K562 (cell line): ENCODE measurements around the gene PARD6B. TPM values are rescaled to one million over a fixed set of nuclear protein-coding genes. Genes with fewer than 3 reads are reported as not detected.

Experiments used
- ATAC-seq: fragments of 200-7000 bp; cut with Tn5 transposase; 3 replicates; pipeline ENCODE4 v1.9.1; 2020; ENCODE audit warnings: moderate library complexity
- BruUV-seq: library from RNA; stranded (reverse); fragments of 400-500 nt; replicated peaks from 2 replicates; lab custom pipeline; 2021; lab: Mats Ljungman, UMichigan
- CTCF ChIA-PET: fragments of 300-600 bp; formaldehyde crosslinking; extraction: SDS; loops from one replicate; lab custom pipeline; 2021; ENCODE audit warnings: low intra/inter-chr PET ratio; lab: Yijun Ruan, JAX
- POLR2A ChIA-PET: fragments of 300-600, 350-650 bp; sonication (Branson Sonifier 250); formaldehyde crosslinking; extraction: SDS; loops from one replicate; lab custom pipeline; 2021; ENCODE audit warnings: antibody characterized with exemption, inconsistent platforms; lab: Yijun Ruan, JAX
- DNase-seq, 4 experiments: peaks; one replicate each; pipeline versions ENCODE4 v3.0.0 to v3.0.0-alpha.2; 2011 to 2018; ENCODE audit warnings: low spot score in 3 of 4, mixed read lengths in 3 of 4; ENCODE audit errors: extremely low read depth in 1 of 4
- FAIRE-seq: peaks from 2 replicates; lab custom pipeline; 2011; peaks lifted over from hg19 to GRCh38; lab: Jason Lieb, UNC
- H2AFZ ChIP-seq: 2 replicates; pipeline ENCODE4 v1.6.0; 2011; ENCODE audit warnings: low read depth, low read length, control low read depth, inconsistent platforms
- H3K27ac ChIP-seq: fragments of 200-600 bp; 3 replicates; pipeline ENCODE4 v1.8.0; 2011; ENCODE audit warnings: low read depth, mild to moderate bottlenecking, control low read depth, inconsistent platforms, low read length, moderate library complexity, mixed read lengths; ENCODE audit errors: extremely low read depth
- H3K27me3 ChIP-seq, 2 experiments: fragments of 300-600 bp in 1 of 2; 2 replicates in 1 of 2; 3 replicates in 1 of 2; pipeline versions ENCODE4 v1.6.0 to v1.8.0; 2011; ENCODE audit warnings: inconsistent platforms in 2 of 2, low read length in 2 of 2, mild to moderate bottlenecking in 1 of 2, mixed read lengths in 1 of 2, moderate library complexity in 1 of 2; ENCODE audit not compliant: control insufficient read depth in 2 of 2, insufficient read depth in 2 of 2
- H3K36me3 ChIP-seq: fragments of 300-600 bp; 3 replicates; pipeline ENCODE4 v1.8.0; 2011; ENCODE audit warnings: mild to moderate bottlenecking, low read length, inconsistent platforms; ENCODE audit not compliant: control insufficient read depth, insufficient read depth
- H3K4me1 ChIP-seq, 2 experiments: fragments of 200-600 bp in 1 of 2; replicated peaks in 1 of 2; 2 replicates in 1 of 2; 3 replicates in 1 of 2; pipeline versions ENCODE4 v1.5.1 to v1.8.0; 2011; ENCODE audit warnings: inconsistent platforms in 2 of 2, low read length in 2 of 2, mild to moderate bottlenecking in 1 of 2, mixed read lengths in 1 of 2, moderate library complexity in 1 of 2; ENCODE audit not compliant: control insufficient read depth in 2 of 2, insufficient read depth in 2 of 2
- H3K4me2 ChIP-seq: 2 replicates; pipeline ENCODE4 v1.6.1; 2011; ENCODE audit warnings: low read length, control low read depth, inconsistent platforms, mixed read lengths; ENCODE audit not compliant: insufficient read depth
- H3K4me3 ChIP-seq: fragments of 200-600 bp; sonication (generic), shearing (Covaris generic); 2 replicates; pipeline ENCODE4 v1.5.1; 2016; ENCODE audit warnings: control low read depth, inconsistent platforms
- H3K79me2 ChIP-seq: fragments of 200-600 bp; 3 replicates; pipeline ENCODE4 v1.8.0; 2011; ENCODE audit warnings: low read length, inconsistent platforms; ENCODE audit not compliant: control insufficient read depth, insufficient read depth
- H3K9ac ChIP-seq, 2 experiments: 2 replicates each; pipeline versions ENCODE4 v1.6.0 to v1.6.1; 2011; ENCODE audit warnings: low read depth in 2 of 2, low read length in 2 of 2, control low read depth in 1 of 2, inconsistent platforms in 1 of 2, mild to moderate bottlenecking in 1 of 2, mixed read lengths in 1 of 2; ENCODE audit not compliant: insufficient read depth in 1 of 2
- H3K9me1 ChIP-seq: one replicate; pipeline ENCODE4 v1.6.0; 2011; ENCODE audit warnings: inconsistent platforms, mild to moderate bottlenecking, low read length, moderate library complexity; ENCODE audit not compliant: control insufficient read depth, insufficient read depth
- H3K9me3 ChIP-seq: replicated peaks from 2 replicates; pipeline ENCODE4 v1.5.1; 2011; ENCODE audit warnings: low read depth, low read length, inconsistent platforms; ENCODE audit not compliant: control insufficient read depth, insufficient read depth
- H4K20me1 ChIP-seq: replicated peaks from 2 replicates; pipeline ENCODE4 v1.6.1; 2011; ENCODE audit warnings: low read length, inconsistent platforms, mixed read lengths; ENCODE audit not compliant: control insufficient read depth, insufficient read depth
- ARID1B ChIP-seq: fragments of 450-650 bp; IDR thresholded peaks from 2 replicates; pipeline ENCODE4 v1.6.1; 2016; ENCODE audit warnings: antibody characterized with exemption, mild to moderate bottlenecking, inconsistent platforms
- CXXC5 ChIP-seq: fragments of 250-450 bp; sonication (Bioruptor Pico); IDR thresholded peaks from 2 replicates; pipeline ENCODE4 v1.8.0; 2022; ENCODE audit warnings: inconsistent platforms, mild to moderate bottlenecking, moderate library complexity
- HDAC8 ChIP-seq: fragments of 450-650 bp; IDR thresholded peaks from 2 replicates; pipeline ENCODE4 v1.6.1; 2016; ENCODE audit warnings: mild to moderate bottlenecking, missing genetic modification characterization, moderate library complexity, missing compliant biosample characterization
- PKNOX1 ChIP-seq: fragments of 450-650 bp; IDR thresholded peaks from 2 replicates; pipeline ENCODE4 v1.6.1; 2016
- SIN3A ChIP-seq, 2 experiments: fragments of 150-350 bp in 1 of 2; IDR thresholded peaks; 2 replicates each; pipeline ENCODE4 v1.6.1; 2011 to 2016; ENCODE audit warnings: borderline replicate concordance in 2 of 2, low read depth in 2 of 2, low read length in 2 of 2, mild to moderate bottlenecking in 2 of 2, moderate library complexity in 2 of 2; ENCODE audit not compliant: control insufficient read depth in 1 of 2
- SMARCC2 ChIP-seq: fragments of 450-650 bp; IDR thresholded peaks from 2 replicates; pipeline ENCODE4 v1.6.1; 2017; ENCODE audit warnings: antibody characterized with exemption, moderate library complexity, mild to moderate bottlenecking, low read depth
- SMC3 ChIP-seq: conservative IDR thresholded peaks from 2 replicates; pipeline ENCODE4 v1.6.1; 2011; ENCODE audit warnings: low read depth, low read length, improper control_type of control experiment; ENCODE audit not compliant: insufficient read depth
- ZBTB11 ChIP-seq, 3 experiments: fragments of 200-800 bp in 1 of 3; fragments of 250-450 bp in 1 of 3; fragments of 450-650 bp in 1 of 3; sonication (Bioruptor Pico) in 1 of 3; sonication (Bioruptor generic) in 1 of 3; formaldehyde crosslinking in 1 of 3; IDR thresholded peaks; 2 replicates each; pipeline versions ENCODE4 v1.6.1 to v1.8.0; 2016 to 2022; ENCODE audit warnings: mild to moderate bottlenecking in 2 of 3, missing genetic modification characterization in 2 of 3, missing compliant biosample characterization in 1 of 3, moderate library complexity in 1 of 3
- ZNF277 ChIP-seq: fragments of 250-450 bp; sonication (Bioruptor Pico); IDR thresholded peaks from 2 replicates; pipeline ENCODE4 v1.8.0; 2022; ENCODE audit warnings: inconsistent platforms, mild to moderate bottlenecking, moderate library complexity, borderline replicate concordance
- WGBS: fragments of 100-300 bp; shearing (Covaris generic); methylation state at CpG from one replicate; pipeline ENCODE4 v1.1.6; 2016; ENCODE audit warnings: low coverage, mixed read lengths; ENCODE audit not compliant: insufficient coverage; ENCODE audit errors: missing lambda C conversion rate; 5-methylcytosine and 5-hydroxymethylcytosine counted together
- in situ Hi-C: fragments of 300-500 bp; cut with MboI; formaldehyde crosslinking; loops from 4 replicates; pipeline ENCODE4 v1.15.0; 2018; ENCODE audit warnings: inconsistent platforms, mixed read lengths
- intact Hi-C: fragments of 100-400 bp; cut with micrococcal nuclease; formaldehyde crosslinking; loops from 2 replicates; pipeline ENCODE4 v1.14.2; 2022
- polyA plus RNA-seq, 8 experiments: library from polyadenylated mRNA; depleted of rRNA in 4 of 8; stranded (reverse) in 5 of 8; unstranded in 3 of 8; fragments of >200 nt; fragmentation: Nextera tagmentation in 2 of 8; fragmentation: Illumina TruSeq in 1 of 8; extraction: Ambion mirVana in 2 of 8; extraction: Trizol in 1 of 8; gene quantifications; 2 replicates each; pipeline versions ENCODE4 v1.2.1 to v1.2.3, GENCODE V29; 2011 to 2014; ENCODE audit warnings: inconsistent platforms in 1 of 8, missing spikeins in 1 of 8
- total RNA-seq, 7 experiments: library from RNA; depleted of rRNA in 6 of 7; stranded (reverse); fragments of >200 nt in 6 of 7; fragmentation: Illumina TruSeq in 2 of 7; extraction: Trizol in 2 of 7; gene quantifications; 2 replicates each; pipeline versions ENCODE4 v1.2.1 to v1.2.3, GENCODE V29; 2011 to 2021; ENCODE audit warnings: low replicate concordance in 1 of 7
- TF ChIP-seq, protein P1 (sequence below): fragments of 200-800 bp; sonication (Bioruptor generic); IDR thresholded peaks from 2 replicates; pipeline ENCODE4 v1.6.1; 2017; ENCODE audit warnings: missing genetic modification characterization, missing compliant biosample characterization

PARD6B gene
- total and polyA plus RNA-seq, 9 of the 15 experiments (the other 6 are each of a cell fraction or from before 2014, with no cell fraction given) = 1.7 to 12.3 (median 5.5) TPM

DNA sequence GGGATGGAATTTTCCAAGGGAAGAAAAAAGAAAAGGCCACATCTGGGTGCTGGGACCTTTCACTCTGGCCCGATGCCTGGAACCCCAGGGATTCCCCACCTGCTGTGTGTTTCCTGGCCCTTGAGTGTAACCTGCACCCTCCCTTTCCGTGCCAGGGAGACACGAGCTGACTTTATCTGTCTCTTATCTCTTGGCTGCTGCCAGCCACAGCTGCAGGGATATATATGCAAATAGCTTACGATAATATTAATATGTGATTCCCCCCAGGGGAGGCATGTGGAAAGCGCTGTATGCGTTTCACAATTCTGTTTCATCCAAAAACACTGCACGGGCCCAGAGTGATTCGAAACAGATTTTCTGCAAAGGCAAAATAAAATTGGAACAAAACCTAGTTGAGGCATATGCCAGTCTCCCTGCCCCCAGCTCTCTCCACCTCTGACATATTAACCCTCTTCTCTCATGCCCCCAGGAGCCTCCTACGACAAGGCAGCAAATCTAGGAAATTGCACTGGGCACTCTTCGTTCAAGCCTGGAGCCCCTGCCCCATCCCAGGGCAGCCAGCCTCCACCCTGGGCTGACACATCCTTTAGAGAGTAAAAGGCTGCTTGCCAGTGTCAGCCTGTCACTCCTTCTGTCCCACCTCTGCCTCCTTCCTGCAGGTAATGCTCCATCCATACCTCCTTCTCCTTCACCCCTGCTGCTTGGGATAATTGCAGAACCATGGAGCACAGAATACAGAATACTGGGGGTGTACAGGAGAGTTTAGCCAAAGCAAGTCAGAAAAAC lies 41.3 kb upstream of the PARD6B start:
- ChIA-PET POLR2A (interaction anchor here (0.6 to 3.3 kb wide), 11 partner anchors 9 to 339 kb away, joined by 3 to 12 read pairs (median 3); no protein-coding TSS in a partner anchor), CTCF (no interaction called here)
- Histone ChIP-seq H4K20me1 (no peaks in the 10 kb centered on the region), H3K27ac (peak overlapping the region; percentile 85), H3K9ac (peak overlapping the region; percentile 71 to 89), H3K4me1 (peaks cover 41 to 42% of the 10 kb centered on the region in 2 experiments), H3K36me3 (peaks cover 31% of the 10 kb centered on the region), H3K9me1 (no peaks in the 10 kb centered on the region), H3K4me3 (peak overlapping the region; percentile 52), H3K4me2 (peak overlapping the region; percentile 96), H2AFZ (no peak overlapping the region), H3K9me3 (no peaks in the 10 kb centered on the region), H3K79me2 (peaks cover 53% of the 10 kb centered on the region), H3K27me3 (no peaks in the 10 kb centered on the region)
- no peak for DNase-seq
- BruUV-seq = no TSS peak
- in situ Hi-C loops (no loop called here), intact Hi-C loops (loop anchor here (2.0 to 5.0 kb wide), 2 partner anchors 17 to 42 kb away; partner anchors contain the start of gene PARD6B)
- 3% methylated on average over 10 of the region's 10 CpGs for WGBS
- FAIRE-seq = no peak
- ATAC-seq = peak; percentile 9; the same call in 2 of the 3 replicates
- TF ChIP-seq HDAC8 (tag) (no peak), SMC3 (no peak), SIN3A (IDR thresholded peaks at IDR 0.05; ENCODE audit: borderline replicate concordance in 2 of 2, control insufficient read depth in 1 of 2, low read depth in 2 of 2, low read length in 2 of 2) (0 out of 4 replicates have a peak, but pooled peaks of 1 of the 2 experiments have one; percentile 25), ARID1B (peak; percentile 13; the same call in 1 of the 2 replicates), CXXC5 (CRISPR knock-in tag) (peak; percentile 25), PKNOX1 (peak; percentile 26; the same call in 1 of the 2 replicates), SMARCC2 (peak; percentile 47; the same call in 1 of the 2 replicates), ZNF277 (CRISPR knock-in tag) (no peak), ZBTB11 (CRISPR knock-in tag; IDR thresholded peaks at IDR 0.05) (peak in 1 of 3 experiments; percentile 72; a peak in 2 of 6 replicates)
- TF ChIP-seq, protein P1, sequence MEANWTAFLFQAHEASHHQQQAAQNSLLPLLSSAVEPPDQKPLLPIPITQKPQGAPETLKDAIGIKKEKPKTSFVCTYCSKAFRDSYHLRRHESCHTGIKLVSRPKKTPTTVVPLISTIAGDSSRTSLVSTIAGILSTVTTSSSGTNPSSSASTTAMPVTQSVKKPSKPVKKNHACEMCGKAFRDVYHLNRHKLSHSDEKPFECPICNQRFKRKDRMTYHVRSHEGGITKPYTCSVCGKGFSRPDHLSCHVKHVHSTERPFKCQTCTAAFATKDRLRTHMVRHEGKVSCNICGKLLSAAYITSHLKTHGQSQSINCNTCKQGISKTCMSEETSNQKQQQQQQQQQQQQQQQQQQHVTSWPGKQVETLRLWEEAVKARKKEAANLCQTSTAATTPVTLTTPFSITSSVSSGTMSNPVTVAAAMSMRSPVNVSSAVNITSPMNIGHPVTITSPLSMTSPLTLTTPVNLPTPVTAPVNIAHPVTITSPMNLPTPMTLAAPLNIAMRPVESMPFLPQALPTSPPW = peak; percentile 16; the same call in 1 of the 2 replicates
